Measurements from ENCODE around the gene CUX1.
"Not testable (repeated sequence)": the region's sequence is repeated elsewhere in the genome, so short reads cannot be mapped to it uniquely, and the experiment has no call there.

CUX1 gene

GRCh38 chr7:101922631-101923601, 105.5 kb downstream of the CUX1 start:
- H3K4me3 ChIP-seq (ENCODE audit: low read length) = no peak overlapping the region
- no peak for DNase-seq (ENCODE audit: low read depth)
- TF ChIP-seq CTCF (IDR thresholded peaks at IDR 0.05; ENCODE audit: insufficient read depth, low read depth, low read length, missing control alignments) = no peak

GRCh38 chr7:101923602-101923985, 106.2 kb downstream of the CUX1 start:
- no peak for TF ChIP-seq CTCF (IDR thresholded peaks at IDR 0.05; ENCODE audit: insufficient read depth, low read depth, low read length, missing control alignments)
- no peak overlapping the region for H3K4me3 ChIP-seq (ENCODE audit: low read length)
- no peak for DNase-seq (ENCODE audit: low read depth)

- no peak overlapping the region for H3K4me3 ChIP-seq (ENCODE audit: low read length)
- DNase-seq (ENCODE audit: low read depth) = no peak
- no peak for TF ChIP-seq CTCF (IDR thresholded peaks at IDR 0.05; ENCODE audit: insufficient read depth, low read depth, low read length, missing control alignments)
Measured at GRCh38 chr7:101924171-101924570, 106.7 kb downstream of the CUX1 start.

GRCh38 chr7:101926265-101926664, 108.8 kb downstream of the CUX1 start:
- DNase-seq (ENCODE audit: low read depth) = no peak
- TF ChIP-seq CTCF (IDR thresholded peaks at IDR 0.05; ENCODE audit: insufficient read depth, low read depth, low read length, missing control alignments) = no peak
- no peak overlapping the region for H3K4me3 ChIP-seq (ENCODE audit: low read length)

- H3K4me3 ChIP-seq (ENCODE audit: low read length) = no peak overlapping the region
- TF ChIP-seq CTCF (IDR thresholded peaks at IDR 0.05; ENCODE audit: insufficient read depth, low read depth, low read length, missing control alignments) = no peak
- no peak for DNase-seq (ENCODE audit: low read depth)
Measured at GRCh38 chr7:101927389-101927788, 110.0 kb downstream of the CUX1 start.

GRCh38 chr7:101927802-101928201, 110.4 kb downstream of the CUX1 start:
- no peak overlapping the region for H3K4me3 ChIP-seq (ENCODE audit: low read length)
- no peak for DNase-seq (ENCODE audit: low read depth)
- no peak for TF ChIP-seq CTCF (IDR thresholded peaks at IDR 0.05; ENCODE audit: insufficient read depth, low read depth, low read length, missing control alignments)

GRCh38 chr7:101929256-101929655, 111.8 kb downstream of the CUX1 start:
- TF ChIP-seq CTCF (IDR thresholded peaks at IDR 0.05; ENCODE audit: insufficient read depth, low read depth, low read length, missing control alignments) = no peak
- no peak overlapping the region for H3K4me3 ChIP-seq (ENCODE audit: low read length)
- no peak for DNase-seq (ENCODE audit: low read depth)

GRCh38 chr7:101929911-101930310, 112.5 kb downstream of the CUX1 start:
- DNase-seq (ENCODE audit: low read depth) = peak; percentile 27
- H3K4me3 ChIP-seq (ENCODE audit: low read length) = not testable (repeated sequence)

Measured in epithelial cell of esophagus (primary cell).